ENCODE data around the gene LRRFIP1. TPM values are rescaled to one million over a fixed set of nuclear protein-coding genes. Genes with fewer than 3 reads are reported as not detected.

Gene LRRFIP1
- total RNA-seq, 1 experiment from 2014 or later = 57.7 TPM

- no peak for DNase-seq (ENCODE audit: low read depth)
Observed at GRCh38 chr2:237701859-237702390, 74.5 kb downstream of the LRRFIP1 start.

GRCh38 chr2:237702441-237703391 lies 75.3 kb downstream of the LRRFIP1 start:
- peak; percentile 71 for DNase-seq (ENCODE audit: low read depth)

- peak; percentile 78 for DNase-seq (ENCODE audit: low read depth)
Observed at GRCh38 chr2:237704501-237705434, 77.4 kb downstream of the LRRFIP1 start.

DNA sequence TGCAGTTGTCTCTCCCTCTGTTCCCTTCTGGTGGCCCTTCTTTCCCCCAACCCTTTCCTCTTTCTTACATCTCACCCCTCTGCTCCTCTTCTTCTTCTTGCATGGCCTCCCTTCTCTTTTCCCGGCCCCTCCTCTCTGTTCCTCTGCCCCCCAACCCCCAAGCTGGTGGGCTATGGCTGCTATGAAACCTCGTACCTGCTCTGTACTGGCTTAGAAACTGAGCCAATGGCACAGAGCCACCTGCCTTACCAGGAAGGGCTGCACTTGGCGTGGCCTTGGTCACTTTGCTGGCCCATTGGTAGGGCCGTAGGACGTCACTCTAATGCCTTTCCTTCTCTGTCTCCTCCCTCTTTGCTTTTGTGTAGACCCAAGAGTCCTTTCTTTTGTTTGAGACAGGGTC lies 78.9 kb downstream of the LRRFIP1 start:
- no peak for DNase-seq (ENCODE audit: low read depth)

DNA sequence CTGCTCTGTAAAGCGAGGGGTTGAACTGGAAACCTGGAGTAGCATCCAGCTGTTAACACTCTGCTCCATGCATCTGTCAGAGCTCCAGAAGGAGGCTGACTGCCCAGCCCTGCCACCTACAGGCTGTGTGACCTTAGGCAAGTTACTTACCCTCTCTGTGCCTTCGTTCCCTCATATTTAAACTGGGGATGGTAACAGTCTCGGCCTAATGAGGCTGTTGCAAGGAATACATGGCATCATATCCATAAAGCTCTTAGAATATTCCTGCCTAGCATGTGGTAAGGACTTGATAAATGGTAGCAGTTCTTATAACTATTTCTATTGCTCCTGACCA lies 80.6 kb downstream of the LRRFIP1 start:
- no peak for DNase-seq (ENCODE audit: low read depth)

- no peak for DNase-seq (ENCODE audit: low read depth)
Observed at GRCh38 chr2:237708491-237708890, 81.1 kb downstream of the LRRFIP1 start.

DNA sequence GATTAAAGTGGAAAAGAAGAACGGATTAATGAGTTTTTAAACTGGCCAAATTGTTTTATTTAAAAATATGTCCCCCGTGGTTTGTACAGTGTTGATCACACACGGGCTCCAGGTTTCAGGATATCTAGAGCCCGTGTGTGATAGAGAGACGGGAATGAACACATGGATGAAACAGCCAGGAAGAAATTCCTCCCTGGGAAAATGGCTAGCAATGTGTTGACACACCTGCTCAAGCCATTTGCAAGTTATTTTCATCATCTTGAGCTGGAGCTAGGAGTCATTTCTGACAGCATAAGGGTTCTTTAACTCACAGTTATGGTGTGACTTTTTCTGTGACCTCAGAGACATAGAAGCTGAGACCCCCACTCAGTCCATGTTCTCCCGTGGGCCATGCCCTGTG lies 81.6 kb downstream of the LRRFIP1 start:
- DNase-seq (ENCODE audit: low read depth) = no peak

- DNase-seq (ENCODE audit: low read depth) = no peak
Observed at GRCh38 chr2:237711458-237712150, 84.2 kb downstream of the LRRFIP1 start.

GRCh38 chr2:237712477-237713377 lies 85.3 kb downstream of the LRRFIP1 start:
- DNase-seq (ENCODE audit: low read depth) = no peak

DNA sequence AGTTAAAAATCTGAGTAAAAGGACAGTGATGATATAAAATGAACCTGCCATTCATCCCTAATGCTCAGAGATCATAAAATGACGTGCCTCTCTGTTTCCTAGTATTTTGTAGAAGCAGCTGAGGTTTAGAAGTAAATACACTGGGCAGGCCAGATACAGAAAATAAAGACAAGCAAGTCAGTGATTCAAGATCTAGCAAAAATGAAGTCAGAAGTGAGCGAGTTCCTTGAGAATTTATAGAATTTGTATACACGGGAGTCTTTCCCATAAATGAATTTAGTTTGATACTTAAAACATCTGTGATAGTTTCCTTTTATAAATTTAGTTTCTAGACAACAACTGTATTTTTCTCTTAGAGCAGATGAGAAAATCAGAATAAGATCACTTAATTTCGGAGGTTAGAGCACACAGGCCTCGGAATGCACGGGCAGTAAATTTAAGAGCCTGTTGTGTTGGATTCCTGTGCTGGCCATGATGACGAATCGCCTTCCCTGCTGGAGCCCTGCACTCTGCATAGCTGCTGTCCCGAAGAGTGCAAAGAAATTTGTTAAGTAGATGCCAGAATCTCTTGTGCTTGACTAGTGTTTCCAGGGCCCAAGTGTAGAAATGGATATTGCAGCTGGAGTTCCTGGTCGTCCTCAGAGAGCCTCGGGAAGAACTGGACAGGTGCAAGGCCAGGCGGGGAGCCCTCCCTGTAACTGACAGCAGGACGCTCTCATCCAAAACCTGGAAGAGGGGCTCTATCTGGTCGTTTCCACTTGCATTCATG lies 87.5 kb downstream of the LRRFIP1 start:
- DNase-seq (ENCODE audit: low read depth) = no peak

GRCh38 chr2:237715459-237715947 lies 88.1 kb downstream of the LRRFIP1 start:
- no peak for DNase-seq (ENCODE audit: low read depth)

DNA sequence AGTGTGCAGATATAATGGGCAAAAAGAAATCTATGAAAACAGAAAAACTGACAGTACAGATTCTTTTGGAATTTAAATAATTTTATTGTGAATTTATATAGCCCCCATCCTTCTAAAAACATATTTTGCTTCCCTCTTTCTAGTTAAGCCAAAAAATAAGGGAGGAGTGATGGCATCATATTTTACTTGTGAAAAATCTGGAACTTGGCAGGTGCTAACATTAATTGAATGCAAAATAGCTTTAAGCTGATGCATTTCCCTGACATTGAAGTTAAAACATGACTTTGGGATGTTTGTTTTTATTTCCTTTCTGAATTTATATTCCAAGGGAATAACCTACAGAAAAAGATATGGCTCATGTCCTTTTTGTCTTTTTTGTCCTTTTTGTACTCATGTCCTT lies 88.6 kb downstream of the LRRFIP1 start:
- DNase-seq (ENCODE audit: low read depth) = no peak

DNA sequence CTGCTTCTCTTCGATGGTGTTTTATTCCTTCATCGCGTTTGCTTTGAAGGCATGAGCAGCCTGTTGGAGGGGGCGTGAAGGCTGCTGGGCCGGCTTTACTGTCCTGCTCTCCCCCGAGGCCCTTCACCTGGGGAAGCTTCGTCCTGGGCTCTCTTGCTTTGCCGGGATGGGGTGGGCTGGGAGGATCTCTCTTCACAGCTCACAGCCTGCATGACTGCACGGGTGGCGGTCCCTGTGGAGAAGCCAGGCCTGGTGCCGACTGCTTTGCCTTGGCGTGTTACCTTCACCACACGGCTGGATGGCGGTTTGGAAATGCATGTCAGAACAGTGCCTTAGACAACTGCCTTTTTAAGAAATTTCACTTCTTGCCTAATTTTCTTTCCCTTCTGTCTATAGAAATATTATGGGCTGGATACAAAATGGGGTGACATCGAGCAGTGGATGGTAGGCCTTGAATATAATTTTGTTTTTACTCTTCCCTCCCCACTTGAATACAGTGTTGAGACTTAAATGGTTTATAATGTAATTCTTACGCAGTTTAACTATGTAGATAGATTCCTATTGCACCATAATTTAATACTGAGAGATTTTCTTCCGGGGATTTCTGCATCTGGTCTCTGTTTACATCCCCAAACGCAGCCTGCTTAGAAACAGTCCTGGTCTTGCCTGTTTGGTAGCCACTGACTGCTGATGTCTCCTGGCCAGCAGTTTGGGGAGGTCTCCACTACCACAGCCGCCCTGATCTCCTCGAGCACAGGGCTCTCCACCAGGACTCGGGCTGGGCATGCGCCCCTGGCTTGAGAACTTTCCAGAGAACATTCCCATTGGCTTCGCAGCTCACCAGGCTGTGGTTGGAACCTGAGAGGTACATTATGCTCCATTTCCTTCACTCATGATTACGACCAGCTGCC lies 90.2 kb downstream of the LRRFIP1 start:
- no peak for DNase-seq (ENCODE audit: low read depth)

GRCh38 chr2:237718277-237718634 lies 90.9 kb downstream of the LRRFIP1 start:
- DNase-seq (ENCODE audit: low read depth) = no peak

DNA sequence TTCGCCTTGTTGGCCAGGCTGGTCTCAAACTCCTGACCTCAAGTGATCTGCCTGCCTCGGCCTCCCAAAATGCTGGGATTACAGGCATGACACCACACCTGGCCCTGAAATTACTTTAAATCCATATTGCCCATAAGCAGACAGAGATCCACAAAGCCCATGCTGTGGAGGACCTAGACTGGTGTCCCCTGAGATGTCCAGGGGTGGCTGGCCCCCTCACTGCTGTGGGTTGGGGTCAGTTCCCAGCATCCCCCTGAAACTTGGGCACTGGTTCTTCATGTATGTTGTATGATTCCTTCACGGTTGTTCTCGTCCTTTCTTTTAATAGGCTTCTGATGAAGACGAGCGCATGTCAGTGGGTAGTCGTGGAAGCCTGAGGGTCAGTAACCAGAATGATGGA lies 93.1 kb downstream of the LRRFIP1 start:
- no peak for DNase-seq (ENCODE audit: low read depth)

GRCh38 chr2:237720957-237721356 lies 93.6 kb downstream of the LRRFIP1 start:
- DNase-seq (ENCODE audit: low read depth) = no peak

DNA sequence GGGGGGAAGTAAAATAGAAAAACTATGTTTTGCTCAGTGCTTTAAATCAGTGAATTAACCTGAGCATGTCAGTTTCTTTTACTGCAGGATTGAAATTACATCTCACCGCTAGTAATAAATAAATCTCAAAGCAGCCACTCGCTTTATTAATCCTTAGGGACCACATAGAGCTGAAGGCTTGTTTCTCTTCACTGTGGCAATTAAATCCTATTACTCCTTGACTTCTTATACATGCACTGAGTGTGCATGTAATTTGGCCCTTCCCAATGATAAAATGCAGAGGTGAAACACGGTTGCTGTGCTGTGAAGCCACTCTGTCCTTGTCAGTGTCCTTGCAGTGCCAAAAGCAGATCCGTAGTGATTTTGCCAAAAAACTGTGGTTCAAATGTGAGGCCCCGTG lies 94.1 kb downstream of the LRRFIP1 start:
- DNase-seq (ENCODE audit: low read depth) = no peak

- no peak for DNase-seq (ENCODE audit: low read depth)
Observed at GRCh38 chr2:237722616-237723015, 95.2 kb downstream of the LRRFIP1 start.

GRCh38 chr2:237723023-237723422 lies 95.6 kb downstream of the LRRFIP1 start:
- no peak for DNase-seq (ENCODE audit: low read depth)

Measured in RPMI7951 (cell line).